Adrenal gland (tissue), 5 donors: ENCODE measurements around the gene INSYN2A.

Experiments
- POLR2A ChIP-seq, 2 donors: fragments of 450-650 bp; IDR thresholded peaks; one replicate each; pipeline ENCODE4 v1.6.1; 2017; ENCODE audit warnings: antibody characterized with exemption in 2 of 2, mild to moderate bottlenecking in 2 of 2, moderate library complexity in 1 of 2
- TF ChIP-seq, protein P1 (sequence below), 6 experiments: fragments of 450-650 bp in 4 of 6; fragments of 200-600 bp in 2 of 6; sonication (generic) in 1 of 6; IDR thresholded peaks; 1 replicate in 5 of 6; 2 replicates in 1 of 6; pipeline versions ENCODE4 v1.5.1 to v1.8.0; 2016 to 2021; ENCODE audit warnings: antibody characterized with exemption in 6 of 6, mild to moderate bottlenecking in 2 of 6, moderate library complexity in 1 of 6
- donor health status: DM: no; HTN: no; CAD: no.

DNA sequence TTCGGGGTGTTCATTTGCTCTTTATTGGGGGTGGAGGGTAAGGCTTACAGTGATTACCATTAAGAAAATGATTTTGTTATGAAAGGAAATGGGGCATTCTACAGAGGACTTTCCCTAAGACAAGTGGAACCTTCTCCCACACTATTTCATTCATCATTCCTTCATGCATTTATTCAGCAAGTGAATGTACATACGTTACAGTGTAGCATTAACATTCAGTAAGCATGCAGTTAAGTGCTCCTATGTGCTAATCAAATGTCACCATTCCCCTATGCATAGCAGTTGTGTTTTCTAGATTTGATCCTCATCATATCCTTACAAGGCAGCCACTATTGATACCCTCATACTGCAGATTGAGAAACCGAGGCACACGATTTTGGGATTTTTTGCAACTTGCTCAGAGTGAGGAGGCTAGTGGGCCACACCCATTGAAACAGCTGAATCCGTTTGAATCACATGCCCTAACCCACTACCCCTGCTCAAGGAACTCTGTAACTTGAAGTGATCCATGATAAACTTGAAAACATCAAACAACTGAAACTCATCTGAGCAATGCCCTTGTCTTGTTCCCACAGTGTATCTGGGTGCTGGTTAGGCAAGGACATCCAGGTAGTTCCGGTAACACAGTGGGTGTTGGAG is 16.7 kb downstream of the INSYN2A start:
- TF ChIP-seq, protein P1, sequence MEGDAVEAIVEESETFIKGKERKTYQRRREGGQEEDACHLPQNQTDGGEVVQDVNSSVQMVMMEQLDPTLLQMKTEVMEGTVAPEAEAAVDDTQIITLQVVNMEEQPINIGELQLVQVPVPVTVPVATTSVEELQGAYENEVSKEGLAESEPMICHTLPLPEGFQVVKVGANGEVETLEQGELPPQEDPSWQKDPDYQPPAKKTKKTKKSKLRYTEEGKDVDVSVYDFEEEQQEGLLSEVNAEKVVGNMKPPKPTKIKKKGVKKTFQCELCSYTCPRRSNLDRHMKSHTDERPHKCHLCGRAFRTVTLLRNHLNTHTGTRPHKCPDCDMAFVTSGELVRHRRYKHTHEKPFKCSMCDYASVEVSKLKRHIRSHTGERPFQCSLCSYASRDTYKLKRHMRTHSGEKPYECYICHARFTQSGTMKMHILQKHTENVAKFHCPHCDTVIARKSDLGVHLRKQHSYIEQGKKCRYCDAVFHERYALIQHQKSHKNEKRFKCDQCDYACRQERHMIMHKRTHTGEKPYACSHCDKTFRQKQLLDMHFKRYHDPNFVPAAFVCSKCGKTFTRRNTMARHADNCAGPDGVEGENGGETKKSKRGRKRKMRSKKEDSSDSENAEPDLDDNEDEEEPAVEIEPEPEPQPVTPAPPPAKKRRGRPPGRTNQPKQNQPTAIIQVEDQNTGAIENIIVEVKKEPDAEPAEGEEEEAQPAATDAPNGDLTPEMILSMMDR (IDR thresholded peaks at IDR 0.05), result no peak
- no peak for TF ChIP-seq POLR2A (IDR thresholded peaks at IDR 0.05)
